Karpas-422 (cell line): ENCODE results near the gene TCF7. TPM values are rescaled to one million over a fixed set of nuclear protein-coding genes. Genes with fewer than 3 reads are reported as not detected.

ENCODE experiments used
- DNase-seq: peaks from one replicate; pipeline ENCODE4 v3.0.0-alpha.2; 2015
- H2AFZ ChIP-seq: fragments of 200-600 bp; sonication (generic); 2 replicates; pipeline ENCODE4 v1.6.1; 2014; ENCODE audit warnings: antibody characterized with exemption, low read length, mixed read lengths
- H3K27ac ChIP-seq: fragments of 200-600 bp; sonication (generic); 2 replicates; pipeline ENCODE4 v1.5.1; 2014; ENCODE audit warnings: mild to moderate bottlenecking, low read length, moderate library complexity
- H3K27me3 ChIP-seq: fragments of 200-600 bp; sonication (generic); 2 replicates; pipeline ENCODE4 v1.6.1; 2014; ENCODE audit warnings: low read length, mixed read lengths
- H3K36me3 ChIP-seq: fragments of 200-600 bp; sonication (generic); 2 replicates; pipeline ENCODE4 v1.6.1; 2014; ENCODE audit warnings: low read length, mixed read lengths; ENCODE audit not compliant: insufficient read depth
- H3K4me1 ChIP-seq: fragments of 200-600 bp; sonication (generic); 2 replicates; pipeline ENCODE4 v1.6.1; 2014; ENCODE audit warnings: mild to moderate bottlenecking, low read length, mixed read lengths
- H3K4me2 ChIP-seq: fragments of 200-600 bp; sonication (generic); 2 replicates; pipeline ENCODE4 v1.6.1; 2014; ENCODE audit warnings: low read length, low read depth, mild to moderate bottlenecking; ENCODE audit not compliant: poor library complexity, severe bottlenecking
- H3K4me3 ChIP-seq: fragments of 200-600 bp; sonication (generic); 2 replicates; pipeline ENCODE4 v1.5.1; 2014; ENCODE audit warnings: mild to moderate bottlenecking, antibody characterized with exemption, low read length, mixed read lengths
- H3K79me2 ChIP-seq: fragments of 200-600 bp; sonication (generic); 2 replicates; pipeline ENCODE4 v1.6.1; 2014; ENCODE audit warnings: mild to moderate bottlenecking, low read length, mixed read lengths
- H3K9ac ChIP-seq: fragments of 200-600 bp; sonication (generic); 2 replicates; pipeline ENCODE4 v1.6.0; 2014; ENCODE audit warnings: low read length
- H3K9me2 ChIP-seq: fragments of 200-600 bp; sonication (generic), shearing (Covaris generic); replicated peaks from 2 replicates; pipeline ENCODE4 v1.6.0; 2014; ENCODE audit warnings: mild to moderate bottlenecking, low read length, moderate library complexity; ENCODE audit not compliant: insufficient read depth
- H3K9me3 ChIP-seq: fragments of 300-700, 200-600 bp; sonication (generic); 2 replicates; pipeline ENCODE4 v1.6.1; 2014; ENCODE audit warnings: low read length, mixed read lengths
- H4K20me1 ChIP-seq: fragments of 200-600 bp; sonication (generic); 2 replicates; pipeline ENCODE4 v1.6.1; 2014; ENCODE audit warnings: mild to moderate bottlenecking, antibody characterized with exemption, low read length, low read depth; ENCODE audit not compliant: insufficient read depth
- total RNA-seq: library from RNA; depleted of rRNA; stranded (reverse); fragments of >200 nt; shearing (Covaris generic); gene quantifications from 2 replicates; pipeline ENCODE4 v1.2.3, GENCODE V29; 2014; ENCODE audit warnings: low replicate concordance

TCF7 gene
- total RNA-seq, 1 experiment from 2014 or later: not detected

DNA sequence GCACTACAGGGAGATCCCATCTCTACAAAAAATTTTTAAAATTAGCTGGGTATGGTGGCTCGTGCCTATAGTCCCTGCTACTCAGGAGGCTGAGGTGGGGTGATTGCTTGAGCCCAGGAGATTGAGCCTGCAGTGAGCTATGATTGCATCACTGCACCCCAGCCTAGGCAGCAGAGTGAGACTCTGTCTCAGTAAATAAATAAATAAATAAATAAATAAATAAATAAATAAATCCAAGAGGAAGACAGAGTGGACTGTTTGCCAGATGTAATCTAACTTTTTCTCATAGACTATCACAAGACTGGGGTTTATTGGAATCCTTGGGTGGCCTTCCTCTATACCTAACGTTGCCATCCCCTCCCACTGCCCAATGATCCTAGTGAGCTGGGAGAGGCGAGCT lies 19.2 kb upstream of the TCF7 start:
- Histone ChIP-seq H3K27me3 (no peaks in the 10 kb centered on the region), H3K27ac (no peak overlapping the region), H3K4me2 (no peak overlapping the region), H3K4me3 (no peak overlapping the region), H2AFZ (no peak overlapping the region), H3K4me1 (peaks cover 9% of the 10 kb centered on the region), H3K9ac (no peak overlapping the region), H4K20me1 (no peaks in the 10 kb centered on the region; the same call in 1 of the 2 replicates), H3K36me3 (no peaks in the 10 kb centered on the region), H3K9me3 (no peaks in the 10 kb centered on the region), H3K9me2 (no peaks in the 10 kb centered on the region), H3K79me2 (no peaks in the 10 kb centered on the region)
- DNase-seq: no peak

DNA sequence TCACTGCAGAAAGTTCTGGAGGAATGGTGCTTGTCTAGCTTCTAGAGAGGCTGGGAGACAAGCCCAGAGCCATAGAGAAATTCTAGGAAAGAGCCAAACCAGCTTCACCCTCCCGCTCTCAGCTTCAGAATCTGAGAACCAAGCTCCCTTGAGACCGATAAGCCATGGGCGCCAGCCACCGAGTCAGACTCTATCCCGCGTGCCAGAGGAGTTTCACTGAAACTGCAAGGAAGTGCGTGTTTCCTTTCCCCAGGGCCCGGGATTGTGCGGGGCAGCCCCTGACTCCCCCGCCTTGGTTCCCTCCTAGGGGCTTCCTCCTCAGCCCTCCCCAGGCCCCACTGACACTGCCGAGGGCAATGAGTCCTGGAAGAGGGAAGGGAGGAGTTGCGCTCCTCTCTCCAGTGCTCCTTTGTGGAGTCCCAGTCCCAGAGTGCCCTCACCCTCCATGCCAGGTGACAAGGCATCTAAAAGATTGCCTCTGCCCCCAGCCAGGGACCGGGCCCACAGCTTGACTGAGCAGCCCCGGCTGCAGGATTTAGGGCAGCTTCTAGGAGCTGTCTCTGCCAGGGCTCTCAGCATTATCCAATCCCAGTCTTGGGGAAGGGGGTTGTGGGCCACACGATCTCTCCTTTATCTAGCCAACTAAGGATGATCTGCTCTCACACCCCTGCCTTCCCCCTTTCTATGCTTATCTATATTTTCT lies 18.4 kb upstream of the TCF7 start:
- H3K9me2 ChIP-seq: no peaks in the 10 kb centered on the region
- H3K27ac ChIP-seq: no peak overlapping the region
- no peak overlapping the region for H3K4me2 ChIP-seq
- no peak overlapping the region for H3K4me3 ChIP-seq
- H2AFZ ChIP-seq: no peak overlapping the region
- no peaks in the 10 kb centered on the region for H3K79me2 ChIP-seq
- no peaks in the 10 kb centered on the region for H3K36me3 ChIP-seq
- H3K27me3 ChIP-seq: no peaks in the 10 kb centered on the region
- H3K9me3 ChIP-seq: no peaks in the 10 kb centered on the region
- no peak for DNase-seq
- peaks cover 16% of the 10 kb centered on the region for H3K4me1 ChIP-seq
- H3K9ac ChIP-seq: no peak overlapping the region
- no peaks in the 10 kb centered on the region; the same call in 1 of the 2 replicates for H4K20me1 ChIP-seq

DNA sequence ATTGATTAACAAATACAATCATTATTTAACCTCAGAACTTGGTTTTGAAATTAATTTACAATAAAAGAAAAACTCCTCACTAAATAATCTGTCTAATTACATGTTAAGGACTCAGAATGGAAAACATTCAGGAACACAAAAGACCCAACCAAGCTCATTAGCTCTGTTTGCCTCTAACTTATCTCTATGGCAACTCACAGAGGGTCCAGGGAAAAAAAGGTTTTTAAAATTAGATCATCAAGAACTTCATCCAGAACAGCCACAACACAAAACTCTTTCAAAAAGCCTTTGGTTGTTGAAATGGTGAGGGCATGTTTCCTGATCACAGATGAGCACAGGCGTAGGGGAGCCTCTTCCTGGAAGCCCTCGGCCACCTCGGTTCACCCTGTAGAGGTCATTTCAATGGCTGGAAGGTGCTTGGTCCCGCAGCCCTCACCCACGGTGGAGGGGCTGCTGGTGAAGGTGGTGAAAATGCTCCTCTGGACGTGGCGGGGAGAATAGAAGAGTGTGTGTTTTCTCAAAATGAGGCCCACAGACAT lies 17.2 kb upstream of the TCF7 start:
- Histone ChIP-seq H3K27ac (no peak overlapping the region), H3K9me3 (no peaks in the 10 kb centered on the region), H3K79me2 (no peaks in the 10 kb centered on the region), H3K4me3 (no peak overlapping the region), H3K9ac (no peak overlapping the region), H2AFZ (no peak overlapping the region), H3K4me1 (peaks cover 16% of the 10 kb centered on the region), H3K9me2 (no peaks in the 10 kb centered on the region), H4K20me1 (no peaks in the 10 kb centered on the region), H3K27me3 (no peaks in the 10 kb centered on the region), H3K4me2 (no peak overlapping the region), H3K36me3 (no peaks in the 10 kb centered on the region)
- no peak for DNase-seq

DNA sequence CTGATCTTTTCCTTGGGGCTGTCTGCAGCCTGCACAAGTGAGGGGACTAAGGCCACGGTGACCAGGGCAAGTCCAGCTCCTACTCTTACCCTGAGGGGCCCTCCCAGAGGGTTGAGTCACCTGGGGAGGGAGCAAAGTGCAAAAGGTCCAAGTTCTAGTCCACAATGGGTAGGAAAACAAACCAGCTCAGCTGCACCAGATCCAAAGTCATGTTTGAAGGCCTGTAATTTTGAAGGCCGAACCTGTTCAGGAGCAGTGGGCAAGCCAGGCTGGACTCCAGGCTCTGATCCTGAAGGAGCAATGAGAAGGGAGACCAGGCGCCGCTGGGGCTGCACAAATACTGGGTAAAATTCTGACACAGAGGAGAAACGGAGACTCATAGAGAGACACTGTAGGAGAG lies 15.8 kb upstream of the TCF7 start:
- Histone ChIP-seq H3K27ac (no peak overlapping the region), H3K9me3 (no peaks in the 10 kb centered on the region), H2AFZ (no peak overlapping the region), H3K4me2 (no peak overlapping the region), H3K9ac (no peak overlapping the region), H3K4me1 (peaks cover 16% of the 10 kb centered on the region), H3K79me2 (no peaks in the 10 kb centered on the region), H3K27me3 (no peaks in the 10 kb centered on the region), H4K20me1 (no peaks in the 10 kb centered on the region), H3K4me3 (no peak overlapping the region), H3K36me3 (no peaks in the 10 kb centered on the region), H3K9me2 (no peaks in the 10 kb centered on the region)
- DNase-seq: no peak

DNA sequence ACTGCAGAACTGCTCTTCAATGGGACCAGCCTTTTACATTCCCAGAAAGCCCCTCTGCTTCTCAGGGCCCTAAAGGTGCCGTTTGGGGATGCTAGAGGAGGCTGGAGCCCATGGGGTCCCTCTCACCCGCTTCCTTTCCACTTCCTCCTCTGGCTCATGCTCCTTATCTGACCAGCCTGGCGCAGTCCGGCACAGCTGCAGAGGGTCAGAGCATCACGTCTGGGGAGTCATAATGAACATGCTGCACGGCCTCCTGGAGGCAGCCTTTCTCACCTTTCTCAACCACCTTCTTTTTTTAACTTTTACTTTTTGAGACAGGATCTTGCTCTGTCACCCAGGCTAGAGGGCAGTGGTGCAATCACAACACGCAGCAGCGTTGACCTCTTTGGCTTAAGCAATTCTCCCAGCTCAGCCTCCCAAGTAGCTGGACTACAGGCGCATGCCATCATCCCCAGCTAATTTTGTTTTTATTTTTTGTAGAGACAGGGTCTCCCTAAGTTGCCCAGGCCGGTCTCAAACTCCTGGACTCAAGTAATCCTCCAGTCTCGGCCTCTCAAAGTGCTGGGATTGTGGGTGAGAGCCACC lies 15.1 kb upstream of the TCF7 start:
- H3K27me3 ChIP-seq: no peaks in the 10 kb centered on the region
- H3K4me1 ChIP-seq: peaks cover 16% of the 10 kb centered on the region
- no peak overlapping the region for H3K9ac ChIP-seq
- no peak for DNase-seq
- H4K20me1 ChIP-seq: no peaks in the 10 kb centered on the region
- H3K79me2 ChIP-seq: no peaks in the 10 kb centered on the region
- H3K27ac ChIP-seq: no peak overlapping the region
- H3K4me3 ChIP-seq: no peak overlapping the region
- no peaks in the 10 kb centered on the region for H3K9me2 ChIP-seq
- H2AFZ ChIP-seq: no peak overlapping the region
- no peak overlapping the region for H3K4me2 ChIP-seq
- H3K9me3 ChIP-seq: no peaks in the 10 kb centered on the region
- no peaks in the 10 kb centered on the region for H3K36me3 ChIP-seq

DNA sequence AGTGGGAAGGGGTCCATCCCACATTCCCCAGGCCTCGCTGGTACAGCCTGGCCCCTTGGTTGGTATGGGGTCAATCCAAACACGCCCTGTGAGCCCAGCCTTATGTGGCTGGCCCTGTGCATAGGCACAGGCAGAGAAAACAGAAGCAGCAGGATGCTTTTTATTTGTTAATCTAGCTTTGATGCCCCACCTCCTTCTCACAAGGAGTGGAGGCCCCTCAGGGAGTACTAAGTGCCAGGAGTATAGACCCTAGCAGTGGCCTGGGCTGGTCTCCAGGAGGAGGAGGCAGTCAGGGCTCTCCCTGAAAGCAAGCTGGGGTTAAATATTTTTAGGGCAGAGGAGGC lies 14.6 kb upstream of the TCF7 start:
- no peak for DNase-seq
- peaks cover 16% of the 10 kb centered on the region for H3K4me1 ChIP-seq
- no peaks in the 10 kb centered on the region for H3K79me2 ChIP-seq
- no peak overlapping the region for H3K4me3 ChIP-seq
- H2AFZ ChIP-seq: no peak overlapping the region
- peak overlapping the region; percentile 60 for H3K4me2 ChIP-seq
- no peaks in the 10 kb centered on the region for H3K36me3 ChIP-seq
- H3K27ac ChIP-seq: no peak overlapping the region
- H3K27me3 ChIP-seq: no peaks in the 10 kb centered on the region
- H3K9ac ChIP-seq: no peak overlapping the region
- no peaks in the 10 kb centered on the region for H3K9me3 ChIP-seq
- H4K20me1 ChIP-seq: no peaks in the 10 kb centered on the region
- H3K9me2 ChIP-seq: no peaks in the 10 kb centered on the region

DNA sequence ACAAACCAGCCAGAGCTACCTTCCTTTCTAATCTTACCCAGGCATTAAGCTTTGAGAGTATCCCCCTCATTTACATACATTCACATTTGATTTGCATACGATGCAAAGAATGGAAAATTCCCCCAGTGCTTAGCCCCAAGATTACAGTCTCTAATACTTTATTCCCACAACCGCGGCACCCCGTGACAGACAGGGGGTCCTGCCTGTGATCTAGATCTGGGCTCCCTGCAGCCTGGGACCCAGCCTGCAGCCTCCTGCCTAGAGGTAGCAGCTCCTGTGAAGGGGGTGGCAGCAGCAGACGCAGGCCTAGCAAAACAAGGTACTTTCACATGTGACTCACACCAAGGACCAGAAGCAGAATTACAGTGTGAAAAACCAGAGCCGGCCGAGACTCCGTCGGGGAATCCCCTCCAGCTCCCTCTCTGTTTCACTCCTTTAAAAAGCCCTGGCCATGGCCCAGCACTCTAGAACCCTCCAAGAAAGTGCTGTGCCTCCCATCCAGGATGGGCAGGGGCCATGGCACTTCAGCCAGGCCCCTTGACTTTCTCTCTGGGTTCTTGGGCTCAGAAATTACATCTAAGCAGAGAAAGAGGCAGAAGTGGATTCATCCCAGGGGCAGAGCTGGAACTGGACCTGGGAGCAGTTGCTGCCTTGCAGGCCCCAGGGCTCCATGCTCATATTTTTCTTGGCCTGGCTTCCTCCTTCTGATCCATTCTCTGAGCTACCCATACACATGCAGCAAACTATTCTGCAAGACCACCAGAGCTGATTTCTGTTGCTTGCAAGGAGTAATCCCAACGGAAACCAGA lies 14.0 kb upstream of the TCF7 start:
- Histone ChIP-seq H3K4me1 (peaks cover 16% of the 10 kb centered on the region), H3K36me3 (no peaks in the 10 kb centered on the region), H3K27ac (no peak overlapping the region), H3K79me2 (no peaks in the 10 kb centered on the region), H4K20me1 (no peaks in the 10 kb centered on the region), H3K9me3 (no peaks in the 10 kb centered on the region), H3K9me2 (no peaks in the 10 kb centered on the region), H3K9ac (no peak overlapping the region), H3K4me3 (0 out of 2 replicates have a peak overlapping the region, but pooled peaks have one; percentile 8), H3K4me2 (peak overlapping the region; percentile 60), H3K27me3 (no peaks in the 10 kb centered on the region), H2AFZ (no peak overlapping the region)
- peak; percentile 57 for DNase-seq
